NB4 (cell line): ENCODE measurements around the gene ACSS3.

Experiments used
- DNase-seq: peaks from one replicate; pipeline ENCODE4 v3.0.0; 2010; ENCODE audit warnings: low read depth
- H3K4me3 ChIP-seq: one replicate; pipeline ENCODE4 v1.5.1; 2011; ENCODE audit warnings: mild to moderate bottlenecking, low read depth, low read length, moderate library complexity
- CTCF ChIP-seq: IDR thresholded peaks from one replicate; pipeline ENCODE4 v1.5.1; 2012; ENCODE audit warnings: low read depth, low read length
- MAX ChIP-seq: IDR thresholded peaks from 2 replicates; pipeline ENCODE4 v1.6.1; 2011; ENCODE audit warnings: low read depth, low read length
- MYC ChIP-seq: IDR thresholded peaks from 2 replicates; pipeline ENCODE4 v1.6.1; 2011; ENCODE audit warnings: low read depth, low read length
- POLR2A ChIP-seq: IDR thresholded peaks from 2 replicates; pipeline ENCODE4 v1.6.1; 2011; ENCODE audit warnings: mild to moderate bottlenecking; ENCODE audit not compliant: insufficient read length; ENCODE audit errors: extremely low read depth

ACSS3 gene

DNA sequence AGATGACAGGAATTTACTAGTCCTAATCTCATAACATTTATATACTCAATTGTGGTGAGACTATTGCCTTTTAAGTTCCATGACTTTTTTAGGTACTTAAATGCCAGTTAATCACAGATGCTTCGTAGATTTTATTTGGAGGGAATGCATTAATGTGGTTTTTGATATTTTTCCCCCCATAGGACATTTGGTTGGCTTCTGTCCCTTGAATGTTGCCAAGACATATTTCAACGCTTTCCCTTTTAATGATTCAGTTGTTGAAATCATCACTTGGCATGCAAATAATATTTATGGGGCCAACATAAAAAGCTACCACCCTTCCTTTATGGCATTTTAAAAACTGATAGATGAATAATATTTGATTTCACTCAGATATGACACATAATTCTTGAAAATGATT, 172.1 kb downstream of the ACSS3 start:
- no peak for DNase-seq
- TF ChIP-seq CTCF = no peak
- no peak for TF ChIP-seq POLR2A
- TF ChIP-seq MYC = no peak
- TF ChIP-seq MAX = no peak
- no peak overlapping the region for H3K4me3 ChIP-seq

- no peak overlapping the region for H3K4me3 ChIP-seq
- no peak for DNase-seq
- TF ChIP-seq POLR2A (no peak), MYC (no peak), MAX (no peak), CTCF (no peak)
These were observed 174.3 kb downstream of the ACSS3 start for GRCh38 chr12:81252228-81252627.

- no peak overlapping the region for H3K4me3 ChIP-seq
- TF ChIP-seq CTCF (no peak), MYC (no peak), MAX (no peak), POLR2A (no peak)
- no peak for DNase-seq
These were observed 175.5 kb downstream of the ACSS3 start for GRCh38 chr12:81253360-81253759.

GRCh38 chr12:81255456-81255855, 177.6 kb downstream of the ACSS3 start:
- TF ChIP-seq CTCF (no peak), MYC (no peak)
- H3K4me3 ChIP-seq = no peak overlapping the region
- no peak for DNase-seq

GRCh38 chr12:81255947-81256346, 178.1 kb downstream of the ACSS3 start:
- no peak for DNase-seq
- no peak overlapping the region for H3K4me3 ChIP-seq
- TF ChIP-seq MYC (no peak), MAX (no peak), POLR2A (no peak), CTCF (no peak)

GRCh38 chr12:81257947-81258551, 180.2 kb downstream of the ACSS3 start:
- DNase-seq = peak; percentile 50
- H3K4me3 ChIP-seq = no peak overlapping the region
- TF ChIP-seq CTCF (peak; percentile 32), POLR2A (no peak)
